Endometrium (tissue), 2 donors: ENCODE data around the gene RETREG3.
"Not testable (repeated sequence)": the region's sequence is repeated elsewhere in the genome, so short reads cannot be mapped to it uniquely, and the experiment has no call there.

ENCODE experiments used
- FAIRE-seq: peaks from 2 replicates; lab custom pipeline; 2012; peaks lifted over from hg19 to GRCh38; lab: Jason Lieb, UNC
- donor health status: control.
- donor health status: control.

Gene RETREG3

GRCh38 chr17:42612013-42612412, 2.8 kb upstream of the RETREG3 start:
- no peak for FAIRE-seq

- not testable (repeated sequence) for FAIRE-seq
Observed at GRCh38 chr17:42609814-42610801, 934 bp upstream of the RETREG3 start.

DNA sequence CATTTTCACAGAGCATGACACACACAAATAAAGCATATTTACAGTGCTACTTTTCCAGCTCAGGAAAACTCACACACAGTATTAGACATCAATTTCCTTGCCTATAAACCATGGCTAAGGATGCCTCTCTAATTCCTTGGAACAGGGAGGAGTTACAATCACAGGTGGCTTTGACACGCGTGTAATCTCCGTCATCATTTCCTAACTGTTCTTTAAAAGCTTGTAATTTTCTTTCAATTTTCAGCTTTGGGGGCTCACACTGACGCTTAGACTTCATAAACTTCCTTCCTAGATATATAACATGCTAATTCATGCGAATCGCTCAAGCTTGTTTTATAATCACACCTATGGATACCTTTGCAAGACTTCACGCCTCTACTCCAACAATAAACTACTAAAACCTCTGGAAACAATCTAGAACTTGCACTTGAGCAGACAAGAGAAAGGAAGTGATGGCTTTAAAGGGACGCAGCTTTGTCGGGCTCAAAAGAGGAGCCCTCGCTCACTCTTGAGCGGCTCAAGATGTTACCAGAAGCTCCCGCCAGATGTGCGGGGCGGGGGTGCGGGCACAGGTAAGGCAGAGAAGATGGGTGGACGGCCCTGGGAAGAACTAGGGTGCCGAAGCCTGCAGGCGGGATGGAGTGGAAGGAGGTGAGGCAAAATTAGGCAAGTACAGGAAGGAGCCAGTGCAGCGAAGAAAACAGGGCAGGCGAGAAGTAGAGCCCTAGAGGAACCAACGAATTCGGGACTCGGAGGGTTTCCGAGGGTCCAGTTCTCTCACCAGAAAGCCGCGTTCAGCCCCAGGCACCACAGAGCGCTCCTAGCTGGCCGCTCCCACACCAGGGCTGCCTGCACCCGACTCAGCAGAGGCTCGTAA, 631 bp downstream of the RETREG3 start:
- FAIRE-seq, result no peak

DNA sequence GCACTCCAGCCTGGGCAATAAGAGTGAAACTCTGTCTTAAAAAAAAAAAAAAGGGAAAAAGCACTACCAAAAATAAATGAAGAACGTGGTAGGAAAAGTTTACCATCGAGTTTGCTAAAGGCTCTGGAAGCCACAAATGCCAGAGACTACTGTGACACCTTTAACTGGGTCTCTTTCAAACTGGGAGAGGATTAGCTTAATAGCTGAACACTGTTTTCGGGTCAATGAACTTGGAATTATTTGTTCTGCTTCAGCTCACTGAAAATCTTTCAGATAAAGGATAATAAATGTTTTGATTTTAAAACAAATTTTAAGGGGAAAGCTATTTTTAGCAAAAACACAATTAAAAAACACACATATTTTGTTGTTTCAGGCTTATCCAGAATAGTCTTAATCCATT, 1.4 kb downstream of the RETREG3 start:
- FAIRE-seq, result no peak

GRCh38 chr17:42603318-42603717, 5.9 kb downstream of the RETREG3 start:
- no peak for FAIRE-seq

- no peak for FAIRE-seq
Observed at GRCh38 chr17:42598905-42599304, 10.3 kb downstream of the RETREG3 start.

- FAIRE-seq, result no peak
Observed at GRCh38 chr17:42596386-42596785, 12.8 kb downstream of the RETREG3 start.

DNA sequence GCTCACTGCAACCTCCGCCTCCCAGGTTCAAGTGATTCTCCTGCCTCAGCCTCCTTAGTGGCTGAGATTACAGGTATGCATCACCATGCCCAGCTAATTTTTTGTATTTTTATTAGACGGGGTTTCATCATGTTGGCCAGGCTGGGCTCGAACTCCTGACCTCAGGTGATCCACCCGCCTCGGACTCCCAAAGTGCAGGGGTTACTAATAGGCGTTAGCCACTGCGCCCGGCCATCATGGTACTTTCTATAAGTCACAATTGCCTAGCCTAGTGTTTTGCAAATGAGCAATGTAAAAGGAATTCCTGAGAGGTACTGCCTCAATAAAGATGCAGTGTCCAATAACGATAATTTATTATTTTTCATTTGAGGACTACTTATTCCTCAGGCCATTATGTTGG, 17.8 kb downstream of the RETREG3 start:
- no peak for FAIRE-seq

- no peak for FAIRE-seq
Observed at GRCh38 chr17:42590886-42591285, 18.3 kb downstream of the RETREG3 start.

DNA sequence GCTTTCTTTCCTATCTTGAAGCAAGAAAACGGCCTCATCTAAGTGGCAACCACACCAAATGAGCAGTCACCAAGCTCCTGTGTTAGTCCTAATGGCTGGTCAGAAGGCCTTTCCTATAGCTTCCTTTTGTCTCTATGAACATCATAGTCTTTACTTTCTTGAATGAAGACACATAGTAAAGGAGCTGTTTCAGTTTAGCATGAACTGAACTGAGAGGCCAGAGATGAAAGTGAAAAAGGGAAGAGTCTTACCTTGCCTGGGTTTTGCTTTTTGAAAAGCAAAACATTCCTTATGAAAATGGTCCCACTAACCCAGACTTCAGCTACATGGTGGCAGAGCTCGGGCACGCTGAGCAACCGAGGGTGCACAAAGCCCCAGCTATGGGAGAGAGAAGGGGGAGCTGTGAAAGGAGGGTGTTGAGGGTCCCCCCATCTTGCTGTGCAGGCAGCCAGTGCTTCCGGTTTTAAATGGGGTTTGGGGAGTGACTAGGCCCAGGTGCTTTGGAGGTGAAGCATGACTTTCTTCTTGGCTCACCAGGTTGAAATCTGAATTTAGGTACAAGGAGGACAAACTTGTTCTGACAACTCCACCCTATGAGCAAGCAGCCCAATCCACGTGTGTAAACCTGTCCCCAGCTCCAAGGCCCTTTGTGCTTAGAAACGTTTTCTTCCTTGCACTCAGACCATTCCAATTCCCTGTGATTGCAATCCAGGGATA, 22.5 kb downstream of the RETREG3 start:
- FAIRE-seq, result no peak

DNA sequence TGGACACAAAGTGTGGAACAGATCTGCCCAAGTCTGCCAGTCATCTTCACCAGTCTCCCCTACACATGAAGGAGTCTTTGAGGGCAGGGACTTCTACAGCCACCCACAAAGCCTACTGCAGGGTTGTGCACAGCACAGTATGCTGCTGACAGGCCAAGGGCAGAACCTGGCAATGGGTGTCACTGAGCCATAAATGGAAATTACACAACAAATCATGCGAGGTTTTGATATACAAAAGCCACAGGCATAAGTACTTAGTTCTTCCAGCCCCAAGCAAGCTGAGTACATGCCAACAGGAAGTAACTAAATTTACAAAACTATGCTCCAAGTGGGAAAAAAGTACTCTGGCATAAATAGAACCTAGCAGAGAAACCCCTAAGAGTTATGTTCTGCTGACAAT, 23.8 kb downstream of the RETREG3 start:
- FAIRE-seq, result no peak

- FAIRE-seq, result no peak
Observed at GRCh38 chr17:42584880-42585279, 24.3 kb downstream of the RETREG3 start.

DNA sequence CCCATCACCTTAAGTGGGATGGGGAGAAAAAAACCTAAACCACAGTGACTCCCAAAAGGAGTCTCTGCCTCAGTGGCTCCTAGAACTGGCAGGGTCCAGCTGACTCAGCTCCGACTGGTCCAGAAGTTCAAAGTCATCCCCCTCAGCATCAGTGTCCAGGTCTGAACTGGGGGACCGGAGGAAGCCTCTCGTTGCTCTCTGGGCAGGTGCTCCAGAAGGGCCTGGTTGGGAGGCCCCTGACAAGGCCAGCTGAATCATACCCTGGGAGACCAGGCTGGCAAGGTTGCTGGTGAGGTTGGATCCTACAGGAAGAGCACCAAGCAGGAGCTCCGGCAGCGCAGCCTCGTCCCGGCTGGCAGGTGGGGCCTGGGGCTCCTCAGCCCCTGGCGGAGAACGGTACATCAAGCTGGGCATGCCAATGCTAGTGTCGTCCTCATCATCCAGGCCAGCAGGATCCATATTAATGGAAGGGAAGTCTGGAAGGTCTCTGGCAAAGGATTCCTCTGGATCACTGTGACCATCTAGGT, 27.4 kb downstream of the RETREG3 start:
- FAIRE-seq, result no peak

GRCh38 chr17:42579794-42580551, 29.2 kb downstream of the RETREG3 start:
- no peak for FAIRE-seq

DNA sequence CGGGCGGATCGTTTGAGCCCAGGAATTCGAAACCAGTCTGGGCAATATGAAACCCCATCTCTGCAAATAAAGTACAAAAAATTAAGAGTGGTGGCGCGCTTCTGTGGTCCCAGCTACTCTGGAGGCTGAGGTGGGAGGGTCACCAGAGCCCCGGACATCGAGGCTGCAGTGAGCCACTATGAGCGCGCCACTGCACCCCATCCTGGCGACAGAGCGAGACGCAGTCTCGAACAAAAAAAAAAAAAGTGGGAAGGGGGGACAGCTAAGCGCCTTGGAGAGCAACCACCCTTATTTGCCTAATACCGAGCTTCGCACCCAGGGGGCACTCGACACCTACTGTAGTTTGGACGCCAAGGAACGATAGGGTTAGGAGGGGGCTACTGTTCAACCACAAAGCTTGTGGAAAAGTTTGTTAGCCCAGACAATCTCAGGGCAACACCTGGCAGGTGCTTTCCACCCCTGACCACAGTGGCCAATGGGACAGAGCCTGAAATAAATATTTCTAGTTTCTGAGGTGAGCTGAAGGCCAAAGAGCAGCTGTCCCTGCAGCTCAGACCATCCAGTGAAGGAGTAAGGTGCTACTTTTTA, 30.8 kb downstream of the RETREG3 start:
- FAIRE-seq, result no peak

DNA sequence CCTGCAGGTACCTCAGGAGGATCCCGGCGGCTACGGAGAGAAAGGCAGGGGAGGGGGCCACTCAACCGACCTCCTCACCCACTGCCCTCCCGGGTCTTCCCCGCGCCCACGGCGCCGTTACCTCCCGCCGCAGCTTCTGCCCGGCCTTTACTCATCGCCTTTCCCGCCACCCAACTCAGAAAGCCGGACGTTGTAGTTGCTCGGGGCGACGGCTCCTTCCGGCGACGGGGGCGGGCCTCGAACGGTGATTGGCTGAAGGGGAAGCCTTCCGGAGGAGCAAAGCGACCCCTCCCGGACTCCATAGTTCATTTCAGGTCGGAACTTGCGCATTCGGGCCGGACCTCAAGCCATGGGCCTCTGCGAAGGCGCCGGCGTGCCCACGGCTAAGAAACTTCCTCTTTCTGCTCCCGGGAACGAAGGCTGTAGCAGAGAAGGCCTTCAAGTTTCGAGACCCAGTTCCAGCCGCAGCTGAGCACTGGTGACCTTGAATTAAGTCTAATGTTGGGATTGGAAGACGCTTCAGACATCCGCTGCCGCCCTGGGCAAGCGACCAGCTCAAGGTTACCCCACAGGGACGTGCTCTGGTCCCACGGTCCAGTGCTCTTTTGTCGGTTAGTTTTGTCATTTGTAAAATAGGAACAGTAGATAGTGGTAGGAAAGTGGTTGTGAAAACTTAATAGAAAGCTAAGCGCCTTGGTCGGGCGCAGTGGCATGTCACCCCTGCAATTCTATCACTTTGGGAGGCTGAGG, 31.5 kb downstream of the RETREG3 start, which contains the start of gene PSMC3IP:
PSMC3IP (minus strand) TSS at position 198 of the 750 bp plus-strand sequence; CDS start at position 155, 43 bp downstream.
- peak; percentile 72 for FAIRE-seq

DNA sequence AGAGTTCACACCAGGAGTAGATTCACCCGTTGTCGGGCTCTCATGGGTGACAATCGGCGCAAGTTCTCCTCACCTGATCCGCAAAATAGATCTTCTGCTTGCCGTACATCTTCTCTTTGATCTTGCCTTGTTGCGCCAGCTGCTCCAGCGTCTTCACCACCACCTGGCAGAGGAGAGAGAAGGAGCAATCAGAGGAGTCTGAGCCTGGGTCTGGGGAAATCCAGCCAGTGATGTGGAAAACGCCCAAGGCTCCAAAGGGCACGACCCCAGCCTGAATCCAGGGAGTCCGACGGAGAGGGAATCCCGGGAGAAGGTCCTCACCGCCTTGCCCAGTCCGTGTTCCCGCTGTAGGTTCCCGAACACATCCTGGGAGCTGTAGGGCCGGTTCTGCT, 32.0 kb downstream of the RETREG3 start:
- FAIRE-seq, result no peak

DNA sequence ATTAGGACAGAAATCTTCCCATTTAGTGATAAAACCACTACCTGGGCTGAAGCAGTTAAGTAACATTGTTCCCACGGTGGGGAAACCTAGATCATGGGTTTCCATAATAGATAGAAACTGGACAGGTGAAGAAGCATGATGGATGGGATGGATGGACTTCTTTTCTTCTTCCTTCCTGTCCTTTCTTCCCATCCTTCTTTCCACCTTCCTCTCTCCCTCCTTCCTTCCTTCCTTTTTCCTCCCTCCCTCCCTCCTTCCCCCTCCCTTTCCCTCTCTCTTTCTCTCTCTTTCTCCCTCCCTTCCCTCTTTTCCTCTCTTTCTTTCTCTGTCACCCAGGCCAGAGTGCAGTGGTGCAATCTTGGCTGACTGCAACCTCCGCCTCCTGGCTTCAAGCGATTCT, 34.7 kb downstream of the RETREG3 start:
- no peak for FAIRE-seq

DNA sequence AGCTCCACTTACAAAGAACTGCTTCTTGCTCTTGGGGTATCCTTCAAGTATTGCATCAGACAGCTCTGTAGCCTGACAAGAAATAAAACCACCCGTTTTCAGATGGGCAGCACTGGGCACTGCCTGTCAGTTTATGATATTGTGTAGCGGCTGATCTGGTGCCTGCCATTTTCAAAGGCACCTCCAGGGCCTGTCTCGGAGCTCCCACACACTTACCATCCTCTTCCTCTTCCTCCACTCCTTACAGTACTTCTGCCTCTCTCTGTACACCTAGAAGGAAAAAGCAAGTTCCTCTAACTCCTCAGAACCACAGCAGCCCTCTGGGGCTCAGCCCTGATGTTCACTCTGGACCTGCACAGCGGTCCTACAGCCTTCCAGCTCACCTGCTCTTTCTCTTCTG, 36.1 kb downstream of the RETREG3 start:
- no peak for FAIRE-seq
